CMK (cell line): Measurements from ENCODE around the gene CNTNAP1.
"Not testable (repeated sequence)": the region's sequence is repeated elsewhere in the genome, so short reads cannot be mapped to it uniquely, and the experiment has no call there.

Experiments used
- DNase-seq: peaks from one replicate; pipeline ENCODE4 v3.0.0-alpha.2; 2010; ENCODE audit warnings: low read depth

The CNTNAP1 gene

GRCh38 chr17:42681976-42682721 lies at the start of gene CNTNAP1:
Gene CNTNAP1, plus strand, starts transcription at chr17:42682531. Its CDS starts 299 bp downstream, at chr17:42682830.
- no peak for DNase-seq

- no peak for DNase-seq
Observed at GRCh38 chr17:42632949-42633444, 49.3 kb upstream of the CNTNAP1 start.

- no peak for DNase-seq
Observed at GRCh38 chr17:42639525-42640113, 42.7 kb upstream of the CNTNAP1 start.

- no peak for DNase-seq
Observed at GRCh38 chr17:42640121-42640520, 42.2 kb upstream of the CNTNAP1 start.

- DNase-seq = no peak
Observed at GRCh38 chr17:42642336-42642735, 40.0 kb upstream of the CNTNAP1 start.

GRCh38 chr17:42647778-42648177 lies 34.6 kb upstream of the CNTNAP1 start:
- no peak for DNase-seq

GRCh38 chr17:42651392-42651791 lies 30.9 kb upstream of the CNTNAP1 start:
- no peak for DNase-seq

- no peak for DNase-seq
Observed at GRCh38 chr17:42653179-42654124, 28.9 kb upstream of the CNTNAP1 start.

GRCh38 chr17:42655528-42655927 lies 26.8 kb upstream of the CNTNAP1 start:
- DNase-seq = no peak

GRCh38 chr17:42657824-42658588 lies 24.3 kb upstream of the CNTNAP1 start:
- no peak for DNase-seq

GRCh38 chr17:42659079-42659931 lies 23.0 kb upstream of the CNTNAP1 start, which contains the start of gene TUBG2:
Gene TUBG2, plus strand, starts transcription at chr17:42659284. Its CDS starts 220 bp downstream, at chr17:42659504.
- peak; percentile 82 for DNase-seq

GRCh38 chr17:42659932-42660274 lies 22.4 kb upstream of the CNTNAP1 start:
- not testable (repeated sequence) for DNase-seq

- no peak for DNase-seq
Observed at GRCh38 chr17:42660692-42661345, 21.5 kb upstream of the CNTNAP1 start.

GRCh38 chr17:42665581-42666001 lies 16.7 kb upstream of the CNTNAP1 start:
- DNase-seq = no peak

- DNase-seq = not testable (repeated sequence)
Observed at GRCh38 chr17:42666126-42666525, 16.2 kb upstream of the CNTNAP1 start.

GRCh38 chr17:42667088-42667951 lies 15.0 kb upstream of the CNTNAP1 start:
- no peak for DNase-seq

GRCh38 chr17:42669705-42669976 lies 12.7 kb upstream of the CNTNAP1 start:
- no peak for DNase-seq

- no peak for DNase-seq
Observed at GRCh38 chr17:42669977-42670788, 12.1 kb upstream of the CNTNAP1 start.
